ENCODE data around the gene RPS6KB2.

- TF ChIP-seq CTCF (IDR thresholded peaks at IDR 0.05) (no peak), POLR2A (IDR thresholded peaks at IDR 0.05) (no peak), POLR2AphosphoS5 (IDR thresholded peaks at IDR 0.05) (no peak)
Observed at GRCh38 chr11:67466367-67466766, 38.1 kb downstream of the RPS6KB2 start.

Data from upper lobe of left lung (tissue), 4 donors.